Activated naive CD4-positive, alpha-beta T cell treated with anti-CD3 and anti-CD28 coated beads, Interleukin-2, amount 50 U/mL, for 24 hours (primary cell): Measurements from ENCODE around the gene CCDC170.
"Not testable (repeated sequence)": the region's sequence is repeated elsewhere in the genome, so short reads cannot be mapped to it uniquely, and the experiment has no call there.

Experiments
- H3K27ac Mint-ChIP-seq: one replicate; pipeline ENCODE4 v1.8.0; 2021; ENCODE audit warnings: mild to moderate bottlenecking, mixed read lengths
- H3K27me3 Mint-ChIP-seq: one replicate; pipeline ENCODE4 v1.8.0; 2021; ENCODE audit warnings: mixed read lengths
- H3K36me3 Mint-ChIP-seq: one replicate; pipeline ENCODE4 v1.8.0; 2021; ENCODE audit warnings: mixed read lengths
- H3K4me1 Mint-ChIP-seq: one replicate; pipeline ENCODE4 v1.8.0; 2021; ENCODE audit warnings: mixed read lengths
- H3K4me3 Mint-ChIP-seq: one replicate; pipeline ENCODE4 v1.8.0; 2021; ENCODE audit warnings: mild to moderate bottlenecking, mixed read lengths
- H3K9me3 Mint-ChIP-seq: one replicate; pipeline ENCODE4 v1.8.0; 2021; ENCODE audit warnings: mixed read lengths

CCDC170 gene

GRCh38 chr6:151493804-151494234 is at the start of gene CCDC170:
Gene CCDC170 (plus strand): TSS chr6:151494017. CDS start chr6:151494129, 112 bp downstream.
- H3K27me3 Mint-ChIP-seq: peaks cover 34% of the 10 kb centered on the region

GRCh38 chr6:151445482-151445881 is 48.3 kb upstream of the CCDC170 start:
- Mint-ChIP-seq H3K4me3 (no peak overlapping the region), H3K4me1 (peaks cover 61% of the 10 kb centered on the region), H3K27ac (no peak overlapping the region), H3K9me3 (no peaks in the 10 kb centered on the region), H3K27me3 (no peaks in the 10 kb centered on the region), H3K36me3 (peaks cover 6% of the 10 kb centered on the region)

More at GRCh38 chr6:151493804-151494234, at the start of gene CCDC170:
- peaks cover 19% of the 10 kb centered on the region for H3K4me1 Mint-ChIP-seq
- H3K27ac Mint-ChIP-seq: no peak within 1 kb of the TSS
- no peaks in the 10 kb centered on the region for H3K36me3 Mint-ChIP-seq
- no peaks in the 10 kb centered on the region for H3K9me3 Mint-ChIP-seq
- H3K4me3 Mint-ChIP-seq: peak within 1 kb of the TSS; percentile 51

GRCh38 chr6:151447237-151447636 is 46.6 kb upstream of the CCDC170 start:
- H3K36me3 Mint-ChIP-seq: peaks cover 7% of the 10 kb centered on the region

GRCh38 chr6:151448623-151449022 is 45.2 kb upstream of the CCDC170 start:
- no peak overlapping the region for H3K4me3 Mint-ChIP-seq
- peaks cover 6% of the 10 kb centered on the region for H3K36me3 Mint-ChIP-seq
- no peaks in the 10 kb centered on the region for H3K9me3 Mint-ChIP-seq
- no peak overlapping the region for H3K27ac Mint-ChIP-seq
- peaks cover 61% of the 10 kb centered on the region for H3K4me1 Mint-ChIP-seq
- H3K27me3 Mint-ChIP-seq: no peaks in the 10 kb centered on the region

More at GRCh38 chr6:151447237-151447636, 46.6 kb upstream of the CCDC170 start:
- Mint-ChIP-seq H3K4me3 (no peak overlapping the region), H3K4me1 (peaks cover 57% of the 10 kb centered on the region), H3K9me3 (no peaks in the 10 kb centered on the region), H3K27ac (no peak overlapping the region), H3K27me3 (no peaks in the 10 kb centered on the region)

GRCh38 chr6:151450928-151451327 is 42.9 kb upstream of the CCDC170 start:
- H3K27ac Mint-ChIP-seq: peak overlapping the region; percentile 96
- H3K9me3 Mint-ChIP-seq, H3K27me3 Mint-ChIP-seq, H3K36me3 Mint-ChIP-seq: not testable (repeated sequence)
- peaks cover 62% of the 10 kb centered on the region for H3K4me1 Mint-ChIP-seq
- H3K4me3 Mint-ChIP-seq: peak overlapping the region; percentile 97

- H3K4me1 Mint-ChIP-seq: peaks cover 61% of the 10 kb centered on the region
- H3K27me3 Mint-ChIP-seq: no peaks in the 10 kb centered on the region
- H3K9me3 Mint-ChIP-seq: no peaks in the 10 kb centered on the region
- H3K36me3 Mint-ChIP-seq: peaks cover 3% of the 10 kb centered on the region
- H3K27ac Mint-ChIP-seq: peak overlapping the region; percentile 96
- H3K4me3 Mint-ChIP-seq: peak overlapping the region; percentile 97
These were observed 42.3 kb upstream of the CCDC170 start for GRCh38 chr6:151451417-151451949.

GRCh38 chr6:151451950-151452749 is 41.7 kb upstream of the CCDC170 start, which contains the start of gene RMND1:
Gene RMND1 (minus strand): TSS chr6:151452126. CDS start chr6:151445811, 6,315 bp downstream.
- Mint-ChIP-seq H3K4me1 (peaks cover 64% of the 10 kb centered on the region), H3K27me3 (no peaks in the 10 kb centered on the region), H3K9me3 (no peaks in the 10 kb centered on the region), H3K4me3 (peak within 1 kb of the TSS; percentile 97), H3K27ac (peak within 1 kb of the TSS; percentile 96), H3K36me3 (peaks cover 3% of the 10 kb centered on the region)

- peaks cover 3% of the 10 kb centered on the region for H3K36me3 Mint-ChIP-seq
- H3K9me3 Mint-ChIP-seq: no peaks in the 10 kb centered on the region
These were observed 40.9 kb upstream of the CCDC170 start for GRCh38 chr6:151452750-151453427.

GRCh38 chr6:151455751-151456398 is 37.9 kb upstream of the CCDC170 start:
- not testable (repeated sequence) for H3K36me3 Mint-ChIP-seq, H3K27me3 Mint-ChIP-seq, H3K4me3 Mint-ChIP-seq, H3K27ac Mint-ChIP-seq, H3K9me3 Mint-ChIP-seq
- H3K4me1 Mint-ChIP-seq: peaks cover 52% of the 10 kb centered on the region

More at GRCh38 chr6:151452750-151453427, 40.9 kb upstream of the CCDC170 start:
- Mint-ChIP-seq H3K27ac (peak overlapping the region; percentile 85), H3K27me3 (no peaks in the 10 kb centered on the region), H3K4me1 (peaks cover 63% of the 10 kb centered on the region), H3K4me3 (peak overlapping the region; percentile 97)

GRCh38 chr6:151461673-151462072 is 32.1 kb upstream of the CCDC170 start:
- Mint-ChIP-seq H3K36me3 (peaks cover 5% of the 10 kb centered on the region), H3K27me3 (no peaks in the 10 kb centered on the region), H3K27ac (no peak overlapping the region), H3K9me3 (no peaks in the 10 kb centered on the region), H3K4me3 (no peak overlapping the region), H3K4me1 (peaks cover 17% of the 10 kb centered on the region)

GRCh38 chr6:151464702-151465101 is 29.1 kb upstream of the CCDC170 start:
- H3K4me3 Mint-ChIP-seq: no peak overlapping the region
- H3K27me3 Mint-ChIP-seq: no peaks in the 10 kb centered on the region
- H3K9me3 Mint-ChIP-seq: no peaks in the 10 kb centered on the region
- no peak overlapping the region for H3K27ac Mint-ChIP-seq
- H3K36me3 Mint-ChIP-seq: peaks cover 5% of the 10 kb centered on the region
- peaks cover 14% of the 10 kb centered on the region for H3K4me1 Mint-ChIP-seq

- Mint-ChIP-seq H3K4me3 (peak overlapping the region; percentile 42), H3K9me3 (no peaks in the 10 kb centered on the region), H3K4me1 (peaks cover 7% of the 10 kb centered on the region), H3K36me3 (no peaks in the 10 kb centered on the region), H3K27me3 (no peaks in the 10 kb centered on the region), H3K27ac (no peak overlapping the region)
These were observed 17.9 kb upstream of the CCDC170 start for GRCh38 chr6:151475653-151476523.

GRCh38 chr6:151477726-151478125 is 16.1 kb upstream of the CCDC170 start:
- no peaks in the 10 kb centered on the region for H3K36me3 Mint-ChIP-seq
- H3K27me3 Mint-ChIP-seq: no peaks in the 10 kb centered on the region
- H3K4me1 Mint-ChIP-seq: peaks cover 24% of the 10 kb centered on the region
- H3K27ac Mint-ChIP-seq: no peak overlapping the region
- H3K9me3 Mint-ChIP-seq: no peaks in the 10 kb centered on the region
- no peak overlapping the region for H3K4me3 Mint-ChIP-seq

GRCh38 chr6:151478670-151479069 is 15.1 kb upstream of the CCDC170 start:
- no peaks in the 10 kb centered on the region for H3K9me3 Mint-ChIP-seq
- H3K27ac Mint-ChIP-seq: no peak overlapping the region
- H3K4me1 Mint-ChIP-seq: peaks cover 26% of the 10 kb centered on the region
- H3K4me3 Mint-ChIP-seq: no peak overlapping the region
- H3K36me3 Mint-ChIP-seq: no peaks in the 10 kb centered on the region
- no peaks in the 10 kb centered on the region for H3K27me3 Mint-ChIP-seq

- H3K27ac Mint-ChIP-seq: no peak overlapping the region
- H3K9me3 Mint-ChIP-seq: no peaks in the 10 kb centered on the region
- H3K27me3 Mint-ChIP-seq: no peaks in the 10 kb centered on the region
- no peak overlapping the region for H3K4me3 Mint-ChIP-seq
- H3K4me1 Mint-ChIP-seq: peaks cover 19% of the 10 kb centered on the region
- H3K36me3 Mint-ChIP-seq: no peaks in the 10 kb centered on the region
These were observed 12.0 kb upstream of the CCDC170 start for GRCh38 chr6:151481786-151482185.
